GM19455 (cell line): Measurements from ENCODE around the gene ENOX1.
A peak's percentile ranks its signal among the peaks of the same experiment; 100 is the strongest.

Experiments
- ATAC-seq: cut with Tn5 transposase; IDR thresholded peaks from one replicate; pipeline ENCODE4 v1.9.1; 2021; ENCODE audit not compliant: unreplicated experiment

Gene ENOX1

GRCh38 chr13:43268632-43269031, 518.1 kb downstream of the ENOX1 start:
- ATAC-seq, result no peak

- ATAC-seq, result no peak
These were observed 518.9 kb downstream of the ENOX1 start for GRCh38 chr13:43267916-43268315.

- ATAC-seq, result no peak
These were observed 519.7 kb downstream of the ENOX1 start for GRCh38 chr13:43266936-43267615.

DNA sequence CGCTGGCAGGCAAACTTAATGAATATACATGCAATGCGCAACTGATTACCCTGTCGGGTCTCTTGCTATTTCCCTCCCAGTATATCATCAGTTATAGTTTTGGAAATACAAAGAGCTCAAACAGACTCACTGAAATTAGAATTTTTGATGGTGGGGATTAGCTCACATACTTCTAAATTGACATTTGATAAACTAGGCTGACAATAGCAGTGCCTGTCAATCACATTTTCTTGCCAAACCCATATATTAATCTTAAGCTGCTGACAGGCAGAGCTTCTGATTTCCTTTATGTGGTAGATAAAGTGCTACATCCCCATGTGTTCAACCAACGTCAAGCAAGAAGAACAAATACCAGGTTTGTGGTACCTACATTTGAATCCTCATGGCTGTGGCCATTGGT, 521.7 kb downstream of the ENOX1 start:
- ATAC-seq, result no peak

DNA sequence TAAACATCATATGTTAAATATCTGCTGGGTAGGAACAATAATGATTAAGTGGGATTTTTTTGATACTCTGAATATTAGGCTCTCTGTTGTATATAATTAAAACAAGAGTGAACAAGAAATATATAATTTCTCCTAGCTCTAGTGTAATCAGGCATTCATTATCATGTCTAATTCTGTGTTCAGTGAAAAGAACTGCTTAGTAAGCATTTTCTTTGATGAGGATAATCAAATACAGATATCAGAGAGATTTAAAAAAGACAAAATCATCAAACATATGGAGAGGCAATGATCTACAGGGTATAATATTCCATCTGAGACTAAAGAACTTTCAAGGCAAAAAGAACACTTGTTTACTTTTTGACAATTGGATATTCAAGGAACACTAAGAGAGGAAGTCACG, 522.3 kb downstream of the ENOX1 start:
- no peak for ATAC-seq

DNA sequence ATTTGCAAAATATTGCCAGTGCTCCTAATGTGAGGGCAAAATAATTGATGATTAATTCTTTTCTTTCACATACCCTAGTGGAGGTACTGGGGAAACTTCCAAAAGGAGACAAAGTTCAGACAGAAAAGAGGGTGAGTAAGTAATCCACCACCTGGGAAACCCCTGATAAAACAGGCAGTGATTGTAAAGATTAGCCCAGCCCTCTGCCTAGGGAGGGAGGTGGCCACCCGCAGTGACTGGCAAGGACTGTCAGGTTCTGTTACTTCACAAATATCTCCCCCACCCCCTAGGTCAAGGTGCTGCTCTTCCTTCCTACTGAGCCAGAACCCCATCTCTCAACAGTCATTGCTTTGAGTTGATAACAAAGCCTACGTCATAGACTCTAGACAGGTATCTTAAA, 523.7 kb downstream of the ENOX1 start:
- ATAC-seq, result no peak

- ATAC-seq, result no peak
These were observed 525.8 kb downstream of the ENOX1 start for GRCh38 chr13:43260999-43261398.

DNA sequence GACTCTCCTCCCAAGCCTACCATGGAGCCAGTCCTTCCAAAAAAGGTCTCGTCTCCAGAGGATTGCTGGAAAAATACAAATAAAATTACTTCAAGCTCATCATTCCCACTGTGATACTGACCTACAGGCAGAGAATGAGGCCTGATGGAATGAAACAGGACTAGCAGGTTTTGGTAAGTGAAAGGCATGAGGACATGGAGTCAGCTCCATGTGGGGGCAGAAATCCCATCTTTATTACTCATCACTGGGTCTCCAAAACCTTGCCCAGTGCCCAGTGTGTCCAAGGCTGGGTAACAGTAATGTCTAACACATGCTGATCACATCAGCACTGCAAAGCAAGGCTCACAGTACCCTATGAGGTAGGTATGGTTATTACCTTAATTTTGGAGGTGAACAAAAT, 528.0 kb downstream of the ENOX1 start:
- ATAC-seq, result no peak

DNA sequence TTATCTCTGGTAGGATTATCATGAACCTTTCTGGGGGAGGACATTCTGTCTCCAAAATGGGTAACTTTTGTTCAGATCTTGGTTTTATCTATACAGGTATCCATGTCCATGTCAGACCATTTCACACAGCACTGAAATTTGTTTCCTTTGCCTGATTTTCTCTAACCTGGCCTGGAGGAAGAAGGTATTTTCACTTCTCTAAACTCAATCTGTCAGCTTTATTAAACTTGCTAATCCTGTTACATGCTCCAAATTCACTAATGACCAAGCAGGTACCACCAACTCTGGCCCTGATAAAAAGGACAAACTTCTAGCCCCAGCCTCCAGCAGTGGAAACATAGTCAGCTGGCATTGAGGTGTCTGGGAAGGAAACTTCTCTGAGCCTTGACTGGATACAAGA, 529.0 kb downstream of the ENOX1 start:
- ATAC-seq, result no peak

DNA sequence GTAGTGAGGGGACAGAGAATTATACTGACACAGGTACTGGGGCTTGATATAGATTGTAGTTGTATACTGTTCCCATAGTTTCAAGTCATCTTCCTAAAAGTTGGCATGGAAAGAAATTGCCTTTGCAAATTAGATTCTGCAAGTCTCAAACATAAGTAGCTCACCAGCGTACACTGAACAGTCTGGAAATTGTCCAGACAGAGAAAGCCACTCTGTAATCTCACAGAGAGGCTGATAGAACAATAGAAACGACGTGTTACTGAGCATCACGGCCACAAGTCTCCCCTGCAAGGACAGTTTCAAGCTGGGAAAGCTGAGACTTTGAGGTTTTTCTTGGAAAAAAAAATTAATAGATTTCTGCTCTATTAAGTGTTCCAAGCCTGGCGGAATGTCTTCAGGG, 534.8 kb downstream of the ENOX1 start:
- no peak for ATAC-seq

DNA sequence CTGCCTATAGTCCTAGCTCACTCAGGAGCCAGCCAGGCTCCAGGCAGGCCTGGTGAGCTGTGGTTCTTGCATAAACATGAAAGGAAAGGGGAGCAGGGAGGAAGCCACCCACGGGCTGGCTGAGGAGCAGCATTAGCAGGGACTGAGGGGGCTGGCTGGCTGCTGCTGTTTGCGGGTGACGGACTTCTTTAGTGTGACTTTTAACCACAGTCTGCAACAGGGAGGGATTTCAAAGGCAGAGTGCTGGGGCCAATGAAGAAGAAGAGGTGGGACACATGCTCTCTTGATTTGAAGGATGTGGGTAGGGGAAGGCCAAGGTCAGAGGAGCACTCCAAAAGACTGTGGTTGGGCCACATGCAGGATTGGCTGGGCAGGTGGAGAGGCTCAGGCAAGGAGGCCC, 540.4 kb downstream of the ENOX1 start:
- ATAC-seq, result no peak

DNA sequence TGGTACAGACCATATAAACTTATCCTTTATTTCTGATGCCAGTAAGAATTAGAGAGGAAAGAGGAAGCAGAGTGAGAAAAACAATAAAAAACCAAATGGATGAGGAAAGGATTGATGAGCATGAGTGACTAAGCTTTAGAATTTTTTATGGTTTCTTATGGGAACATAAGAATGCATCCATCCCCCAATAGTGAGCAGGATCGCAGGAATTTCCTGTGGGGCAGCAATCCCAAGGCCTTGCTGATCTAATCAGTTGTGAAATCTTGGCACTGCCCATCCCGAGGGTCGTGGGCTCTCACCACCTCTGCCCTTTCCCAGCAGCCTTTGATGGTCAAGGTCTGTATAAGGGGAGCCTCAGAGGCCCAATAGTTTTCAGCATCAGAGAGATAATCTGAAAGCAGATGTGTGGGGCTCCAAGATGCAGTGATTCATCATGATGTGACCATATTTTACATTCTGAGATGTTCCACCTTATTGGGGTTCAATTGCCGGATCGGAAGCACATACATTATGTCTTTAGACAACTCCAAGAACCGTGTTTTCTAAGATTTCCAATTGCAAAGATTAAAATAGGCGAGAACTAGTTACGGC, 541.3 kb downstream of the ENOX1 start:
- no peak for ATAC-seq

GRCh38 chr13:43244481-43244880, 542.3 kb downstream of the ENOX1 start:
- no peak for ATAC-seq

DNA sequence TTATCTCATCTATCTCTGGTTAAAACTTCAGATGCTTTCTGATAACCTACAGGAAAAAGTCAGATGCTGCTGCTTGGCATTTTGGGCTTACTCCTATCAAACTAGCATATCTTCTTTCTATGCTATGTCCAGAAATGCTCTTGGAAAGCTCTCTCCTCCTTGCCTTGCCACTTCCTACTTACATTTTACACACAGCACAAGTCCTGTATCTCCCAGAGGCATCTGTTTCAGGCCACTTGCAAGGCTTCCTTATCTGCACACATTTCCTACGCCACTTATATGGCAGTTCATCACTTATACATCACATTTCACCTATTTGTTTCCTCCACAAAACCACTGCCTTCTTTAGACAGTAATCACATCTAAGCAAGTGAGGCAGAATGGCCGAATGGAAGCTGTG, 543.1 kb downstream of the ENOX1 start:
- ATAC-seq, result no peak

DNA sequence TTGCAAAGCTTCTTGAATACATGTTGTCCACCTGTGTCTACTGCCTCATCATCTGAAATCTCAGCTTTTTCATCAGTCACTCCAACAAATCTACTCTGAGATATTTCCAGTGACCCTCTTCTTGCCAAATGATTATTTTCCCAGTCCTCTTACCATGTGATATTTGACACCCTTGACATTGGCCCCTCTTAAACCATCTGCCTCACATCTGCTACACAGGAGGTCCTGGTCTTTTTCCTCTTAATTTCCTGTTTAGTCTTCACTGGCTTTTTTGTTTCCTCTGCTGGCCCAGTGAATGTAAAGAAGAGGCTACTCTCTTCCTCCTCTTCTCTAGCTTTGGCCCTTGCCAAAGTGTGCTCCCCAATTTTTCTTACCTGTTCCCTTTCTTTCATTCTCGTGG, 544.7 kb downstream of the ENOX1 start:
- ATAC-seq, result no peak

DNA sequence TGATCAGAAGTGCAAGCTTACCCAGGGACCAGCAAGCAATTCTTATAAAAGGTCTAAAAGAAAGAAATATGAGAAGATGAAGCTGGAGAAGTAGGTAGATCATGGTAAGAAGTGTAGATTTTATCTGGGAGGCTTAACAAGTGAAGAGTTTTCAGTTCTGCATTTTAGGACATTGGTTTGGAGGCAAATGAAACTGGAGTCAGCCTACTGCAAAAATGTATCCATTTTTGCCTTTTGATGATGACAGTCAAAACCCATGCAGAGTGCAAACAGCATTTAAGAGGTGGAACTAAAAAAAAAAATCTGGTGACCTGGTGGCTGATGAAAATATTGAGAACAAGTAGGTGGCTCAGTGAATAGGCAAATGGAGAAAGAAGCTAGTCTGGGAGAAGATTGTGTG, 546.5 kb downstream of the ENOX1 start:
- ATAC-seq, result peak; percentile 72

GRCh38 chr13:43239275-43239840, 547.4 kb downstream of the ENOX1 start:
- ATAC-seq, result no peak

DNA sequence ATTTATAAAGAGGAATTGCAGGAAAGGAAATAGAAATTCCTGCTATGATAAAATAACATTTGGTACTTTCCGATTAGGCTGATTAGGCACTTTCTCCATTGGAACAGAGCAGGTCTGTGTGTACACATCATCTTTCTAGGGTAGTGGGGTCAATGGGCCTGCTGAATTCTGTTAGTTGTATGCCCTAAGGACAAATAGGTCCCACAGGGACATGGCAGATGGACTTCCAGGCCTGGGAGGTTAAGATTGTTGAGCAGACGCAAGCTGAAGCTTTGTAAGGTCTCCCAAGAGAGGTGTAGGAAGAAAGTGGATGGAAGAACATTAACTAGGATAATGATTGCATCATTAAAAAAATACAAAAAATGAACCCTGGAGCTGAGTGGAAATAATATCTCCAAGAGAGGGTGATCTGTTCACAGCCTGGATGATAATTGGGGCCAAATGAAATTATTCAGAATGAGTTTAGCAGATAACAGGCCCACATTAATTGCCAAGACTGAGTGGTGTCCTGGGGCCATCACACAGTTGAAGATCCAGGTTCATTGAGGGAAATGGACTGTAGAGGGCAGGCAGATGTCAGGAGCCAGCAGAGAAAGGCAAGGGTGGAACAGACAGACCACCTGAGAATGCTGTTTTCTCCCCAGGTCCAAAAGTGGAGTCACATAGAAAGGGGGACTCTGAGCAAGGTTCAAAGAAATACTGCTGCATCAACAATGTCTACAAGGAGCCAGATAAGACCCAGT, 548.3 kb downstream of the ENOX1 start:
- ATAC-seq, result no peak

DNA sequence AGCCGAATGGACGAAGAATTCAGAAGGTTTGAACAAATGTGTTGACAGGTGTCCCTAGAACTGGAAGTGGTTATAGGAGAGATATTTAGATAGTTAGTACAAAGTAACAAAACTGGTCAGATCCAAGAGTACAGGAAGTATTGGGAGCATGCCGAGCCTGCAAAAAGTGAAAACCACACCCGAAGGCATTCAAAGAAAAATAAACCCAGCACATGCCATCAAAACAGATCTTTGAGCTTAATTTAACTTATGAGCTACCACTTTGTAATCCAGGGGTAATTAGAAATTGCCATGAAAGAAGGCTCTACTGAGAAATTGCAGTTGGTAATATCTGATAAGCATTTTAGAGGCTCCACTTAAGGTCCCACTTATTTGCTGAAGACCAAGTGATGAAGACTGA, 549.2 kb downstream of the ENOX1 start:
- no peak for ATAC-seq

- no peak for ATAC-seq
These were observed 551.7 kb downstream of the ENOX1 start for GRCh38 chr13:43235028-43235427.

DNA sequence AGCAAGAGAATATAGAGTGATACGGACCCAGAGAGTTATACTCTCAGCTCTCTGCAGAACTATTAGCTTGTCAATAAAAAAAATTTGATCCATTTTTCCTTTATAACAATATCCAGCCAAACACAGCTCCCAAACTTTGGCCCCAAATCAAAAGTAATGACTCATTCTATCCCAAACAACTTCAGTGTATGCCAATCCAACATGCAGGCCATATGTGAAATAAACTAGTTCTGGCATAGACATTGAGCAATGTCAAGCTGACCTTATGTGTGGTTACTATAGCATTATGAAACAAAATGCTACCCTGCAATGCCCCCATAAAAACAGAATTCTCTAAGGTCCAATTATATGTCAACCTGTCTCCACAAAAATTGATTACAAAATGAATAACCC, 553.9 kb downstream of the ENOX1 start:
- no peak for ATAC-seq
